Activated CD4-positive, alpha-beta T cell treated with anti-CD3 and anti-CD28 coated beads, Interleukin-2, Interleukin-6, amounts not matched to agents 100 ng/mL and 50 ng/mL, durations not matched to agents 16 hours and 8 hours (primary cell): Measurements from ENCODE around the gene RMND5A.
A peak's percentile ranks its signal among the peaks of the same experiment; 100 is the strongest.

Source experiments
- DNase-seq: peaks from one replicate; pipeline ENCODE4 v3.0.0-alpha.2; 2020

RMND5A gene

GRCh38 chr2:86768189-86768949, 48.3 kb downstream of the RMND5A start:
- no peak for DNase-seq

GRCh38 chr2:86769838-86770237, 49.7 kb downstream of the RMND5A start:
- DNase-seq, result no peak

GRCh38 chr2:86770816-86771301, 50.8 kb downstream of the RMND5A start:
- no peak for DNase-seq

- no peak for DNase-seq
Observed at GRCh38 chr2:86772611-86773010, 52.5 kb downstream of the RMND5A start.

GRCh38 chr2:86774862-86775261, 54.8 kb downstream of the RMND5A start:
- no peak for DNase-seq

- no peak for DNase-seq
Observed at GRCh38 chr2:86775338-86775737, 55.2 kb downstream of the RMND5A start.

- DNase-seq, result no peak
Observed at GRCh38 chr2:86776532-86776931, 56.4 kb downstream of the RMND5A start.

GRCh38 chr2:86778957-86779356, 58.9 kb downstream of the RMND5A start:
- DNase-seq, result no peak

- DNase-seq, result no peak
Observed at GRCh38 chr2:86779971-86780370, 59.9 kb downstream of the RMND5A start.

- no peak for DNase-seq
Observed at GRCh38 chr2:86781363-86781762, 61.3 kb downstream of the RMND5A start.

- no peak for DNase-seq
Observed at GRCh38 chr2:86782748-86783147, 62.7 kb downstream of the RMND5A start.

GRCh38 chr2:86783615-86784339, 63.7 kb downstream of the RMND5A start:
- peak; percentile 6 for DNase-seq

GRCh38 chr2:86785456-86785855, 65.4 kb downstream of the RMND5A start:
- DNase-seq, result no peak

GRCh38 chr2:86786001-86786536, 66.0 kb downstream of the RMND5A start:
- DNase-seq, result no peak

- no peak for DNase-seq
Observed at GRCh38 chr2:86787736-86788135, 67.6 kb downstream of the RMND5A start.

GRCh38 chr2:86788165-86788564, 68.1 kb downstream of the RMND5A start:
- DNase-seq, result no peak

- DNase-seq, result no peak
Observed at GRCh38 chr2:86788881-86789686, 69.0 kb downstream of the RMND5A start.

- DNase-seq, result no peak
Observed at GRCh38 chr2:86789687-86790133, 69.6 kb downstream of the RMND5A start.

- no peak for DNase-seq
Observed at GRCh38 chr2:86790134-86790675, 70.1 kb downstream of the RMND5A start.

- DNase-seq, result peak; percentile 16
Observed at GRCh38 chr2:86790676-86791572, 70.8 kb downstream of the RMND5A start, which contains the start of gene CD8A. Gene CD8A, minus strand, starts transcription at chr2:86790913. Its CDS starts 88 bp downstream, at chr2:86790825.

- no peak for DNase-seq
Observed at GRCh38 chr2:86791573-86791972, 71.5 kb downstream of the RMND5A start.
